HepG2 (cell line): ENCODE data around the gene CIAO2B. TPM values are rescaled to one million over a fixed set of nuclear protein-coding genes. Genes with fewer than 3 reads are reported as not detected.
A peak's percentile ranks its signal among the peaks of the same experiment; 100 is the strongest.

ENCODE experiments used
- DR1 ChIP-seq: sonication (generic); formaldehyde crosslinking; IDR thresholded peaks from 2 replicates; pipeline ENCODE4 v1.8.0; 2021; ENCODE audit warnings: mild to moderate bottlenecking, missing genetic modification reagents, inconsistent platforms
- RFXAP ChIP-seq: sonication (generic); formaldehyde crosslinking; IDR thresholded peaks from 2 replicates; pipeline ENCODE4 v1.4.0; 2020; ENCODE audit warnings: missing genetic modification reagents, borderline replicate concordance
- polyA plus RNA-seq, 8 experiments: library from polyadenylated mRNA; depleted of rRNA in 3 of 8; stranded (reverse) in 7 of 8; unstranded in 1 of 8; fragments of >200 nt; fragmentation: Illumina TruSeq in 4 of 8; extraction: Trizol in 4 of 8; gene quantifications; 2 replicates each; pipeline versions ENCODE4 v1.2.1 to v1.2.3, GENCODE V29; 2011 to 2016; ENCODE audit warnings: low read depth in 4 of 8, missing spikeins in 1 of 8, mixed read lengths in 1 of 8; ENCODE audit not compliant: insufficient read depth in 1 of 8
- total RNA-seq, 5 experiments: library from RNA; depleted of rRNA; stranded (reverse); fragments of >200 nt; fragmentation: Illumina TruSeq; extraction: Trizol; gene quantifications; 2 replicates each; pipeline ENCODE4 v1.2.3, GENCODE V29; 2016; ENCODE audit warnings: low read depth in 1 of 5
- TF ChIP-seq, protein P1 (sequence below): sonication (generic); formaldehyde crosslinking; IDR thresholded peaks from 2 replicates; pipeline ENCODE4 v1.4.0; 2020; ENCODE audit warnings: missing genetic modification reagents
- TF ChIP-seq, protein P2 (sequence below): sonication (generic); formaldehyde crosslinking; IDR thresholded peaks from 2 replicates; pipeline ENCODE4 v1.9.0; 2021; ENCODE audit warnings: missing genetic modification reagents, borderline replicate concordance
- TF ChIP-seq, protein P3 (sequence below): sonication (generic); formaldehyde crosslinking; IDR thresholded peaks from 2 replicates; pipeline ENCODE4 v1.4.0; 2020; ENCODE audit warnings: missing genetic modification reagents
- TF ChIP-seq, protein P4 (sequence below): sonication (generic); formaldehyde crosslinking; conservative IDR thresholded peaks from 2 replicates; pipeline ENCODE4 v1.4.0; 2020; ENCODE audit warnings: missing genetic modification reagents
- TF ChIP-seq, protein P5 (sequence below): sonication (generic); formaldehyde crosslinking; IDR thresholded peaks from 2 replicates; pipeline ENCODE4 v1.9.0; 2021; ENCODE audit warnings: mild to moderate bottlenecking, missing genetic modification reagents
- TF ChIP-seq, protein P6 (sequence below): fragments of 450-650 bp; IDR thresholded peaks from 2 replicates; pipeline ENCODE4 v1.6.1; 2017; ENCODE audit warnings: mild to moderate bottlenecking

The CIAO2B gene
- total and polyA plus RNA-seq, 2 of the 13 experiments (the other 11 are each of a cell fraction or from before 2014, with no cell fraction given): 157 to 293 TPM

DNA sequence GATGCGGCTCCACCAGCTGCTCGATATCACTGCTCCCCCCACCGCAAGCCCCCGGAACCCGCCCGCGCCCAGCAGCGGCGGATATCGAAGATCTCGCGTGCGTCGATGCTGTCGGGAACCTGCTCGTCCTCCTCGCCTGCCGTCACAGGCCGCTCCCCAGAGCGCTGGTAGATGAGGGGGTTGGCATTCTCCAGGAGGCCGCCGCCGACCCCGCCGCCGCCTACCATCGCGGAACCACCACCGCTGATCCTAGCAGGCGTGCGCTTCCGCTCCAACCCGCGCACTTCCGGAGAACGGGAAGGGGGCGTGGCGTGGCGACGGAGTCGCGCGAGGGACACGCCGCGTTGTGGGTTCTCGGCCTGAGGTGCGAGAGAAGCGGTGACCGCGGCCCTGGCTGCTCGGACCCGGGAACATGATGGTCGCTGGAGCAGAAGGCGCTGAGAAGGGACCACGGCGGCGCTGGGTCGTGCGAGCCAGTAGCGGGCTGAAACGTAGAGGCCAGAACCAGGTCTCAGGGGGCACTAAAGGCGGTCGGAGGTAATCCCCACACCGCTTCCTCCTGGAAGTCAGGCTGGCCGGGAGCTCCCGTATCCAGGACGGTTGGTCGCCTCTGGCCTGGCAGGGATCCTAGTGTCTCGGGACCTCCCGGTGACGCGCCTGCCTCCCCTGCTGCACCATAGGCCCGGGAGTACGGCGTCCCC, at the start of gene CIAO2B (continued):
- TF ChIP-seq, protein P1, sequence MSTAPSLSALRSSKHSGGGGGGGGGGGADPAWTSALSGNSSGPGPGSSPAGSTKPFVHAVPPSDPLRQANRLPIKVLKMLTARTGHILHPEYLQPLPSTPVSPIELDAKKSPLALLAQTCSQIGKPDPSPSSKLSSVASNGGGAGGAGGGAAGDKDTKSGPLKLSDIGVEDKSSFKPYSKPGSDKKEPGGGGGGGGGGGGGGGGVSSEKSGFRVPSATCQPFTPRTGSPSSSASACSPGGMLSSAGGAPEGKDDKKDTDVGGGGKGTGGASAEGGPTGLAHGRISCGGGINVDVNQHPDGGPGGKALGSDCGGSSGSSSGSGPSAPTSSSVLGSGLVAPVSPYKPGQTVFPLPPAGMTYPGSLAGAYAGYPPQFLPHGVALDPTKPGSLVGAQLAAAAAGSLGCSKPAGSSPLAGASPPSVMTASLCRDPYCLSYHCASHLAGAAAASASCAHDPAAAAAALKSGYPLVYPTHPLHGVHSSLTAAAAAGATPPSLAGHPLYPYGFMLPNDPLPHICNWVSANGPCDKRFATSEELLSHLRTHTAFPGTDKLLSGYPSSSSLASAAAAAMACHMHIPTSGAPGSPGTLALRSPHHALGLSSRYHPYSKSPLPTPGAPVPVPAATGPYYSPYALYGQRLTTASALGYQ (CRISPR knock-in tag): peak; percentile 83
- TF ChIP-seq, protein P2, sequence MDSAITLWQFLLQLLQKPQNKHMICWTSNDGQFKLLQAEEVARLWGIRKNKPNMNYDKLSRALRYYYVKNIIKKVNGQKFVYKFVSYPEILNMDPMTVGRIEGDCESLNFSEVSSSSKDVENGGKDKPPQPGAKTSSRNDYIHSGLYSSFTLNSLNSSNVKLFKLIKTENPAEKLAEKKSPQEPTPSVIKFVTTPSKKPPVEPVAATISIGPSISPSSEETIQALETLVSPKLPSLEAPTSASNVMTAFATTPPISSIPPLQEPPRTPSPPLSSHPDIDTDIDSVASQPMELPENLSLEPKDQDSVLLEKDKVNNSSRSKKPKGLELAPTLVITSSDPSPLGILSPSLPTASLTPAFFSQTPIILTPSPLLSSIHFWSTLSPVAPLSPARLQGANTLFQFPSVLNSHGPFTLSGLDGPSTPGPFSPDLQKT (CRISPR knock-in tag): peak; percentile 95
- TF ChIP-seq, protein P3, sequence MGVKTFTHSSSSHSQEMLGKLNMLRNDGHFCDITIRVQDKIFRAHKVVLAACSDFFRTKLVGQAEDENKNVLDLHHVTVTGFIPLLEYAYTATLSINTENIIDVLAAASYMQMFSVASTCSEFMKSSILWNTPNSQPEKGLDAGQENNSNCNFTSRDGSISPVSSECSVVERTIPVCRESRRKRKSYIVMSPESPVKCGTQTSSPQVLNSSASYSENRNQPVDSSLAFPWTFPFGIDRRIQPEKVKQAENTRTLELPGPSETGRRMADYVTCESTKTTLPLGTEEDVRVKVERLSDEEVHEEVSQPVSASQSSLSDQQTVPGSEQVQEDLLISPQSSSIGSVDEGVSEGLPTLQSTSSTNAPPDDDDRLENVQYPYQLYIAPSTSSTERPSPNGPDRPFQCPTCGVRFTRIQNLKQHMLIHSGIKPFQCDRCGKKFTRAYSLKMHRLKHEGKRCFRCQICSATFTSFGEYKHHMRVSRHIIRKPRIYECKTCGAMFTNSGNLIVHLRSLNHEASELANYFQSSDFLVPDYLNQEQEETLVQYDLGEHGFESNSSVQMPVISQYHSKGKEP (CRISPR knock-in tag): 0 out of 2 replicates have a peak, but pooled peaks have one; percentile 57
- TF ChIP-seq, protein P4, sequence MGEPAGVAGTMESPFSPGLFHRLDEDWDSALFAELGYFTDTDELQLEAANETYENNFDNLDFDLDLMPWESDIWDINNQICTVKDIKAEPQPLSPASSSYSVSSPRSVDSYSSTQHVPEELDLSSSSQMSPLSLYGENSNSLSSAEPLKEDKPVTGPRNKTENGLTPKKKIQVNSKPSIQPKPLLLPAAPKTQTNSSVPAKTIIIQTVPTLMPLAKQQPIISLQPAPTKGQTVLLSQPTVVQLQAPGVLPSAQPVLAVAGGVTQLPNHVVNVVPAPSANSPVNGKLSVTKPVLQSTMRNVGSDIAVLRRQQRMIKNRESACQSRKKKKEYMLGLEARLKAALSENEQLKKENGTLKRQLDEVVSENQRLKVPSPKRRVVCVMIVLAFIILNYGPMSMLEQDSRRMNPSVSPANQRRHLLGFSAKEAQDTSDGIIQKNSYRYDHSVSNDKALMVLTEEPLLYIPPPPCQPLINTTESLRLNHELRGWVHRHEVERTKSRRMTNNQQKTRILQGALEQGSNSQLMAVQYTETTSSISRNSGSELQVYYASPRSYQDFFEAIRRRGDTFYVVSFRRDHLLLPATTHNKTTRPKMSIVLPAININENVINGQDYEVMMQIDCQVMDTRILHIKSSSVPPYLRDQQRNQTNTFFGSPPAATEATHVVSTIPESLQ (CRISPR knock-in tag): no peak
- TF ChIP-seq, protein P5, sequence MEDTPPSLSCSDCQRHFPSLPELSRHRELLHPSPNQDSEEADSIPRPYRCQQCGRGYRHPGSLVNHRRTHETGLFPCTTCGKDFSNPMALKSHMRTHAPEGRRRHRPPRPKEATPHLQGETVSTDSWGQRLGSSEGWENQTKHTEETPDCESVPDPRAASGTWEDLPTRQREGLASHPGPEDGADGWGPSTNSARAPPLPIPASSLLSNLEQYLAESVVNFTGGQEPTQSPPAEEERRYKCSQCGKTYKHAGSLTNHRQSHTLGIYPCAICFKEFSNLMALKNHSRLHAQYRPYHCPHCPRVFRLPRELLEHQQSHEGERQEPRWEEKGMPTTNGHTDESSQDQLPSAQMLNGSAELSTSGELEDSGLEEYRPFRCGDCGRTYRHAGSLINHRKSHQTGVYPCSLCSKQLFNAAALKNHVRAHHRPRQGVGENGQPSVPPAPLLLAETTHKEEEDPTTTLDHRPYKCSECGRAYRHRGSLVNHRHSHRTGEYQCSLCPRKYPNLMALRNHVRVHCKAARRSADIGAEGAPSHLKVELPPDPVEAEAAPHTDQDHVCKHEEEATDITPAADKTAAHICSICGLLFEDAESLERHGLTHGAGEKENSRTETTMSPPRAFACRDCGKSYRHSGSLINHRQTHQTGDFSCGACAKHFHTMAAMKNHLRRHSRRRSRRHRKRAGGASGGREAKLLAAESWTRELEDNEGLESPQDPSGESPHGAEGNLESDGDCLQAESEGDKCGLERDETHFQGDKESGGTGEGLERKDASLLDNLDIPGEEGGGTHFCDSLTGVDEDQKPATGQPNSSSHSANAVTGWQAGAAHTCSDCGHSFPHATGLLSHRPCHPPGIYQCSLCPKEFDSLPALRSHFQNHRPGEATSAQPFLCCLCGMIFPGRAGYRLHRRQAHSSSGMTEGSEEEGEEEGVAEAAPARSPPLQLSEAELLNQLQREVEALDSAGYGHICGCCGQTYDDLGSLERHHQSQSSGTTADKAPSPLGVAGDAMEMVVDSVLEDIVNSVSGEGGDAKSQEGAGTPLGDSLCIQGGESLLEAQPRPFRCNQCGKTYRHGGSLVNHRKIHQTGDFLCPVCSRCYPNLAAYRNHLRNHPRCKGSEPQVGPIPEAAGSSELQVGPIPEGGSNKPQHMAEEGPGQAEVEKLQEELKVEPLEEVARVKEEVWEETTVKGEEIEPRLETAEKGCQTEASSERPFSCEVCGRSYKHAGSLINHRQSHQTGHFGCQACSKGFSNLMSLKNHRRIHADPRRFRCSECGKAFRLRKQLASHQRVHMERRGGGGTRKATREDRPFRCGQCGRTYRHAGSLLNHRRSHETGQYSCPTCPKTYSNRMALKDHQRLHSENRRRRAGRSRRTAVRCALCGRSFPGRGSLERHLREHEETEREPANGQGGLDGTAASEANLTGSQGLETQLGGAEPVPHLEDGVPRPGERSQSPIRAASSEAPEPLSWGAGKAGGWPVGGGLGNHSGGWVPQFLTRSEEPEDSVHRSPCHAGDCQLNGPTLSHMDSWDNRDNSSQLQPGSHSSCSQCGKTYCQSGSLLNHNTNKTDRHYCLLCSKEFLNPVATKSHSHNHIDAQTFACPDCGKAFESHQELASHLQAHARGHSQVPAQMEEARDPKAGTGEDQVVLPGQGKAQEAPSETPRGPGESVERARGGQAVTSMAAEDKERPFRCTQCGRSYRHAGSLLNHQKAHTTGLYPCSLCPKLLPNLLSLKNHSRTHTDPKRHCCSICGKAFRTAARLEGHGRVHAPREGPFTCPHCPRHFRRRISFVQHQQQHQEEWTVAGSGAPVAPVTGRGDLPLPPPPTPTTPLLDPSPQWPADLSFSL (CRISPR knock-in tag): peak; percentile 84; the same call in 1 of the 2 replicates
- TF ChIP-seq RFXAP (CRISPR knock-in tag) (peak; percentile 96), DR1 (CRISPR knock-in tag) (peak; percentile 93)
- TF ChIP-seq, protein P6, sequence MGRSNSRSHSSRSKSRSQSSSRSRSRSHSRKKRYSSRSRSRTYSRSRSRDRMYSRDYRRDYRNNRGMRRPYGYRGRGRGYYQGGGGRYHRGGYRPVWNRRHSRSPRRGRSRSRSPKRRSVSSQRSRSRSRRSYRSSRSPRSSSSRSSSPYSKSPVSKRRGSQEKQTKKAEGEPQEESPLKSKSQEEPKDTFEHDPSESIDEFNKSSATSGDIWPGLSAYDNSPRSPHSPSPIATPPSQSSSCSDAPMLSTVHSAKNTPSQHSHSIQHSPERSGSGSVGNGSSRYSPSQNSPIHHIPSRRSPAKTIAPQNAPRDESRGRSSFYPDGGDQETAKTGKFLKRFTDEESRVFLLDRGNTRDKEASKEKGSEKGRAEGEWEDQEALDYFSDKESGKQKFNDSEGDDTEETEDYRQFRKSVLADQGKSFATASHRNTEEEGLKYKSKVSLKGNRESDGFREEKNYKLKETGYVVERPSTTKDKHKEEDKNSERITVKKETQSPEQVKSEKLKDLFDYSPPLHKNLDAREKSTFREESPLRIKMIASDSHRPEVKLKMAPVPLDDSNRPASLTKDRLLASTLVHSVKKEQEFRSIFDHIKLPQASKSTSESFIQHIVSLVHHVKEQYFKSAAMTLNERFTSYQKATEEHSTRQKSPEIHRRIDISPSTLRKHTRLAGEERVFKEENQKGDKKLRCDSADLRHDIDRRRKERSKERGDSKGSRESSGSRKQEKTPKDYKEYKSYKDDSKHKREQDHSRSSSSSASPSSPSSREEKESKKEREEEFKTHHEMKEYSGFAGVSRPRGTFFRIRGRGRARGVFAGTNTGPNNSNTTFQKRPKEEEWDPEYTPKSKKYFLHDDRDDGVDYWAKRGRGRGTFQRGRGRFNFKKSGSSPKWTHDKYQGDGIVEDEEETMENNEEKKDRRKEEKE: no peak
